ENCODE measurements around the gene POFUT2.

Gene POFUT2

GRCh38 chr21:45220714-45221490, 66.8 kb downstream of the POFUT2 start:
- no peak for DNase-seq

GRCh38 chr21:45220071-45220481, 67.6 kb downstream of the POFUT2 start:
- DNase-seq: no peak

GRCh38 chr21:45219517-45219916, 68.2 kb downstream of the POFUT2 start:
- no peak for DNase-seq

GRCh38 chr21:45217010-45217409, 70.7 kb downstream of the POFUT2 start:
- no peak for DNase-seq

- no peak for DNase-seq
Measured at GRCh38 chr21:45215213-45215612, 72.5 kb downstream of the POFUT2 start.

All from activated CD8-positive, alpha-beta memory T cell treated with anti-CD3 and anti-CD28 coated beads, Interleukin-2, amount 50 U/mL, for 4 hours (primary cell).